Measurements from ENCODE around the gene GDF10. TPM values are rescaled to one million over a fixed set of nuclear protein-coding genes. Genes with fewer than 3 reads are reported as not detected.

GDF10 gene
- total RNA-seq, 1 experiment from 2014 or later: not detected

DNA sequence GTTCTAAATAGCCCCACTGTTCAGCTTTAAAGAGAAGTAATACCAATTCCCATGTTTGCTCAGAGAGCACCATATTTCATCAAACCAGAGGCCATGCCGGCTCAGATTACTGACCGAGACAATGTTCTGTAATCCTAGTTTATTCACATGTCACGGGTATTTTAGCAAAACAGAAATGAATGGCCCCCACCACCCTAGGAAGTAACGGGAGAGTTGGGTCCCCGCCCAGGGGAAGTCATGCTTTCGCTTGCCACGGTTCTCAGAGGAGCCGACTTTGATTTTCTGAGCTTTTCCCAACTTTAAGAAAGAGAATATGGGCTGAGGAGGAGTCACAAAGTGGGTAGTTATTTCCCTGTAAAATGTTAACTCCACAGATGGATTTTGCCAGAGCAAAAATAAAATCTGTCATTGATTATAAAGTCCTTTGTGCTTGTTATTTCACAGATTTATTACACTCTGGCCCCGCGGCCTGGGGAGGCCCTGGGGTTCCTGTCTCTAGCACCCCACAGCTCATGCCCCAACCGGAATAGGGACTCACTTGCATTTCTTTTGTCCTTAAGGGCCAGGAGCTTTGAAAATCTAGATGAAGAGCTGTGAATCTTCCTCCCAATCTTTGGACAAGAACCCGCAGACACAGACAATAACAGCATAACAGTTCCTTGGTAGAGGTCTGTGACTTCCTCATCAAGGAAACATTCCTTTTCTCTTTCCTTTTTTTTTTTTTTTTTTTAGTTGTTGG is 3.7 kb upstream of the GDF10 start:
- no peak for TF ChIP-seq CTCF (IDR thresholded peaks at IDR 0.05; ENCODE audit: unreplicated experiment)
- ChIA-PET CTCF (interaction anchor here (1.5 to 2.5 kb wide), 3 partner anchors 16 to 248 kb away, joined by 3 to 12 read pairs (median 9); no protein-coding TSS in a partner anchor), POLR2A (interaction anchor here (1.6 kb wide), 1 partner anchor 248 kb away, joined by 3 read pairs; no protein-coding TSS in a partner anchor)
- no peak overlapping the region for H3K27ac Mint-ChIP-seq (ENCODE audit: low read depth, unreplicated experiment)
- H3K4me3 Mint-ChIP-seq (ENCODE audit: unreplicated experiment): no peak overlapping the region
- H3K4me1 Mint-ChIP-seq (ENCODE audit: insufficient read depth, unreplicated experiment): no peaks in the 10 kb centered on the region
- H3K27me3 Mint-ChIP-seq (ENCODE audit: insufficient read depth, unreplicated experiment): peaks cover 49% of the 10 kb centered on the region
- BruUV-seq (replicated peaks): no TSS peak
- H3K9me3 Mint-ChIP-seq (ENCODE audit: unreplicated experiment): no peaks in the 10 kb centered on the region
- DNase-seq (ENCODE audit: unreplicated experiment): no peak
- intact Hi-C loops (cut with micrococcal nuclease): no loop called here
- peaks cover 5% of the 10 kb centered on the region for H3K36me3 Mint-ChIP-seq (ENCODE audit: insufficient read depth, unreplicated experiment)

DNA sequence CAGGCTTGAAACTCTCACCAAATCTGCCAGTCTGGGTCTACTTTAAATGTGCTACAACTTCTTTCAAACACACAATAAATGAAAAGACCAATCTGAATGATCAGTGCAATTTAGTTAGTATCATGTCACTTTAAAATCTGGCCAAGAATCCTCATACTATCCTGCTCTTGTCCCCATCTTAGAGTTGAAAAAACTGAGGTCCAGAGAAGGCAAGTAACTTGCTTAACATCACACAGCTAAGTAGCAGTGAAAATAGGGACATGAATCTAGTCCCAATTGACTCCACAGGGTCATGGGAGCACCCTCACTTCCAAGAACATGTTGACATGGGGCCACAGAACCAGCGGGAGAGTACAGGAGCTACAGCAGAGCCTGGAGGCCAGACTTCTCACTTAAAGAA is 3.1 kb upstream of the GDF10 start:
- intact Hi-C loops (cut with micrococcal nuclease): no loop called here
- Mint-ChIP-seq H3K27me3 (ENCODE audit: insufficient read depth, unreplicated experiment) (peaks cover 50% of the 10 kb centered on the region), H3K4me1 (ENCODE audit: insufficient read depth, unreplicated experiment) (no peaks in the 10 kb centered on the region), H3K9me3 (ENCODE audit: unreplicated experiment) (no peaks in the 10 kb centered on the region), H3K27ac (ENCODE audit: low read depth, unreplicated experiment) (no peak overlapping the region), H3K36me3 (ENCODE audit: insufficient read depth, unreplicated experiment) (peaks cover 2% of the 10 kb centered on the region), H3K4me3 (ENCODE audit: unreplicated experiment) (no peak overlapping the region)
- no peak for TF ChIP-seq CTCF (IDR thresholded peaks at IDR 0.05; ENCODE audit: unreplicated experiment)
- no TSS peak for BruUV-seq (replicated peaks)
- CTCF ChIA-PET: interaction anchor here (0.7 to 2.5 kb wide), 5 partner anchors 8 to 249 kb away, joined by 3 to 12 read pairs (median 4); no protein-coding TSS in a partner anchor
- POLR2A ChIA-PET: interaction anchor here (1.6 kb wide), 1 partner anchor 249 kb away, joined by 3 read pairs; no protein-coding TSS in a partner anchor
- DNase-seq (ENCODE audit: unreplicated experiment): no peak

DNA sequence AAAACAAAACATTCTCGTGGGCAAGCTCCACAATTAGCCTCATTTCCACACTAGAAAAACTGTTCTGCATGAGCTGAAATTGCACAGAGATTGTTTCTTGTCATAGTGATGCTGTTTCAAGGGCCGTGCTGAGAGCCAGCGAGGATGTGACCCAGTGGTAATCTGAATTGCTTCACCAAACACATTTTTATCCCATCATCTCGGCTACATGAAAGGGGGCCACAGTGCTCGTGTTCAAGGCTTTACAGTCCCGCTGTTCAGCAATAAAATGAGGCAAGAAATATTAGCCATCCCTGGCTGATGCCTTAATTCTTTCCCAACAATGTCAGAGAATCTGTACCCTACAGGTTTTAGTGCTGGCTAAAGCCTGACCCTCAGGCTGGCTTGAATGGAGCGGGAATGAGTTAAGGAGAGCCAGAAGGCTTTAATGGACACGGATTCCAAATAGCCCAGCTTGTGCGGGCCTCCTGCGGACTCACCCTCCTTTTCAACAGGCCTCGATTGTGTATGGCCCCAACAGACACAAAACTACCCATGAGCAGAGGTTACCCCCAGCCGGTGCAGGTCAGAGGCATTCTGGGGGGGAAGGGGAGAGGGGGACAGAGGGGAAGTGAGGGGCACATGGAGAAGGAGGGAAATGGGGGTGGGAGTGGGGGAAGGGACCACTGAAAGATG is 2.0 kb upstream of the GDF10 start:
- ChIA-PET POLR2A (no interaction called here), CTCF (interaction anchor here (0.7 to 2.5 kb wide), 5 partner anchors 10 to 250 kb away, joined by 3 to 12 read pairs (median 4); no protein-coding TSS in a partner anchor)
- no peaks in the 10 kb centered on the region for H3K36me3 Mint-ChIP-seq (ENCODE audit: insufficient read depth, unreplicated experiment)
- H3K4me1 Mint-ChIP-seq (ENCODE audit: insufficient read depth, unreplicated experiment): no peaks in the 10 kb centered on the region
- H3K4me3 Mint-ChIP-seq (ENCODE audit: unreplicated experiment): no peak overlapping the region
- H3K9me3 Mint-ChIP-seq (ENCODE audit: unreplicated experiment): no peaks in the 10 kb centered on the region
- no peak for TF ChIP-seq CTCF (IDR thresholded peaks at IDR 0.05; ENCODE audit: unreplicated experiment)
- no TSS peak for BruUV-seq (replicated peaks)
- intact Hi-C loops (cut with micrococcal nuclease): no loop called here
- H3K27me3 Mint-ChIP-seq (ENCODE audit: insufficient read depth, unreplicated experiment): peaks cover 54% of the 10 kb centered on the region
- DNase-seq (ENCODE audit: unreplicated experiment): no peak
- H3K27ac Mint-ChIP-seq (ENCODE audit: low read depth, unreplicated experiment): no peak overlapping the region

- Mint-ChIP-seq H3K4me1 (ENCODE audit: insufficient read depth, unreplicated experiment) (no peaks in the 10 kb centered on the region), H3K27me3 (ENCODE audit: insufficient read depth, unreplicated experiment) (peaks cover 61% of the 10 kb centered on the region), H3K36me3 (ENCODE audit: insufficient read depth, unreplicated experiment) (no peaks in the 10 kb centered on the region), H3K27ac (ENCODE audit: low read depth, unreplicated experiment) (no peak overlapping the region), H3K4me3 (ENCODE audit: unreplicated experiment) (no peak overlapping the region), H3K9me3 (ENCODE audit: unreplicated experiment) (no peaks in the 10 kb centered on the region)
- no peak for DNase-seq (ENCODE audit: unreplicated experiment)
- ChIA-PET POLR2A (no interaction called here), CTCF (interaction anchor here (2.5 kb wide), 1 partner anchor 251 kb away, joined by 9 read pairs; no protein-coding TSS in a partner anchor)
- intact Hi-C loops (cut with micrococcal nuclease): no loop called here
- no peak for TF ChIP-seq CTCF (IDR thresholded peaks at IDR 0.05; ENCODE audit: unreplicated experiment)
- BruUV-seq (replicated peaks): no TSS peak
Measured at GRCh38 chr10:47298715-47299114, 1.3 kb upstream of the GDF10 start.

Data from MCF 10A (cell line).